ENCODE results near the gene CUEDC2. TPM values are rescaled to one million over a fixed set of nuclear protein-coding genes. Genes with fewer than 3 reads are reported as not detected.

Gene CUEDC2
- total RNA-seq, 1 donor from 2014 or later = 43.7 TPM

DNA sequence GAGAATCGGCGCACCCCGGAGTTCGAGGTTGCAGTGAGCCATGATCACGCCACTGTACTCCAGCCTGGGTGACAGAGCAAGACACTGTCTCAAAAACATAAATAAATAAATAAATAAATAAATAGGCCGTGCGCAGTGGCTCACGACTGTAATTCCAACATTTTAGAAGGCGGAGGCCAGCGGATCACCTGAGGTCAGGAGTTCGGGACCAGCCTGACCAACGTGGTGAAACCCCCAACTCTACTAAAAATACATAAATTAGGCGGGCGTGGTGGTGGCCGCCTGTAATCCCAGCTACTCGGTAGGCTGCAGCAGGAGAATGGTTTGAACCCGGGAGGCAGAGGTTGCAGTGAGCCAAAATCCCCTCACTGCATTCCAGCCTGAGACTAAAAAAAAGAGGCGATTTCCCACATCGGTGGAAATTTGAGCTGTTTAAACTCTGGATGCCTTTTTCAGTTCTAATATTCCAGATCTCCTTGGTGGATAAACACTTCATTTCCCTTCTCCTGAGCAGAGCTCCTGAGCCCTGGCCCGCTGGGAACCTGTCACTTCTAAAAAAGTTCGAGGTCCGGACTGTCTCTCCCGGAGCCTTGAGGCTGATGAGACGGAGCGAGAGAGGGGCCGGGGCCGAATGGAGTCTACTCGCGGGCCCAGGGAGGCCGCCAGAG, 38.8 kb downstream of the CUEDC2 start:
- no peak for TF ChIP-seq CTCF (IDR thresholded peaks at IDR 0.05)
- Mint-ChIP-seq H3K4me1 (peaks cover 42% of the 10 kb centered on the region), H3K9me3 (no peaks in the 10 kb centered on the region), H3K27me3 (no peaks in the 10 kb centered on the region), H3K4me3 (peak overlapping the region; percentile 94), H3K36me3 (ENCODE audit: low read depth) (peaks cover 37% of the 10 kb centered on the region), H3K27ac (peak overlapping the region; percentile 97)
- DNase-seq (no peak), ATAC-seq (ENCODE audit: low read depth) (no peak)
- CTCF ChIA-PET = interaction anchor here (0.9 to 3.3 kb wide), 12 partner anchors 8 to 190 kb away, joined by 3 to 29 read pairs (median 4); partner anchors contain the start of gene FBXL15
- POLR2A ChIA-PET = interaction anchor here (0.8 to 15.2 kb wide), 26 partner anchors 9 to 1077 kb away, joined by 3 to 305 read pairs (median 15); partner anchors contain the start of genes ACTR1A, ARL3, C10orf95 and CUEDC2
- intact Hi-C loops (cut with micrococcal nuclease) = loop anchor here (1.0 to 5.0 kb wide), 16 partner anchors 9 to 579 kb away; partner anchors contain the start of genes ACTR1A, CNNM2, CUEDC2 and GBF1

GRCh38 chr10:102392306-102392705, 40.1 kb downstream of the CUEDC2 start:
- Mint-ChIP-seq H3K4me3 (no peak overlapping the region), H3K9me3 (no peaks in the 10 kb centered on the region), H3K27ac (no peak overlapping the region), H3K27me3 (no peaks in the 10 kb centered on the region), H3K36me3 (ENCODE audit: low read depth) (peaks cover 25% of the 10 kb centered on the region), H3K4me1 (peaks cover 30% of the 10 kb centered on the region)
- CTCF ChIA-PET = interaction anchor here (2.5 to 2.6 kb wide), 2 partner anchors 12 to 30 kb away, joined by 20 to 29 read pairs; partner anchors contain the start of gene FBXL15
- no peak for TF ChIP-seq CTCF (IDR thresholded peaks at IDR 0.05)
- ATAC-seq (ENCODE audit: low read depth) (no peak), DNase-seq (no peak)
- POLR2A ChIA-PET = interaction anchor here (0.7 to 7.9 kb wide), 4 partner anchors 13 to 254 kb away, joined by 3 to 179 read pairs (median 71); partner anchors contain the start of gene C10orf95
- intact Hi-C loops (cut with micrococcal nuclease) = loop anchor here (5.0 kb wide), 1 partner anchor 525 kb away; the partner anchor contains the start of gene CNNM2

DNA sequence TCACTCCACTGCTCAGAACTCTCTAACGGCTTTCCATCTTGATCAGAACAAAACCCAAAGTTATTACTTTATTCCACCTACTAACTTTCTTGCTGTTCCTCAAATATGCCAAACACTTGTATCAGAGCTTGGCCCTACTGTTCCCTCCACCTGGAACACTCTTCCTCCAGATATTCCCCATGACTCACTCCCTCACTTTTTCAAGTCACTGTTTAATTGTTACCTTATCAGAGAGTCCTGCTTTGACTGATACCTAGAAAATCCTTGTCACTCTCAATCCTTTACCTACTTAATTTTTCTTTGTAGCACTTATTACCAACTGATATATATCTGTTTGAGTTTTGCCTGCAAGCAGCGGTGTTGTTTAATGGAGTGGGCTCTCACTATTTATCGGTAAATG, 42.5 kb downstream of the CUEDC2 start:
- Mint-ChIP-seq H3K36me3 (ENCODE audit: low read depth) (peaks cover 7% of the 10 kb centered on the region), H3K4me3 (no peak overlapping the region), H3K27me3 (no peaks in the 10 kb centered on the region), H3K4me1 (peaks cover 23% of the 10 kb centered on the region), H3K9me3 (no peaks in the 10 kb centered on the region), H3K27ac (no peak overlapping the region)
- ChIA-PET CTCF (interaction anchor here (1.7 to 1.8 kb wide), 2 partner anchors 9 to 32 kb away, joined by 4 to 6 read pairs; no protein-coding TSS in a partner anchor), POLR2A (interaction anchor here (0.7 kb wide), 2 partner anchors 113 to 569 kb away, joined by 6 to 9 read pairs; no protein-coding TSS in a partner anchor)
- DNase-seq (no peak), ATAC-seq (ENCODE audit: low read depth) (no peak)
- intact Hi-C loops (cut with micrococcal nuclease) = loop anchor here (5.0 kb wide), 1 partner anchor 527 kb away; the partner anchor contains the start of gene CNNM2
- TF ChIP-seq CTCF (IDR thresholded peaks at IDR 0.05) = no peak

DNA sequence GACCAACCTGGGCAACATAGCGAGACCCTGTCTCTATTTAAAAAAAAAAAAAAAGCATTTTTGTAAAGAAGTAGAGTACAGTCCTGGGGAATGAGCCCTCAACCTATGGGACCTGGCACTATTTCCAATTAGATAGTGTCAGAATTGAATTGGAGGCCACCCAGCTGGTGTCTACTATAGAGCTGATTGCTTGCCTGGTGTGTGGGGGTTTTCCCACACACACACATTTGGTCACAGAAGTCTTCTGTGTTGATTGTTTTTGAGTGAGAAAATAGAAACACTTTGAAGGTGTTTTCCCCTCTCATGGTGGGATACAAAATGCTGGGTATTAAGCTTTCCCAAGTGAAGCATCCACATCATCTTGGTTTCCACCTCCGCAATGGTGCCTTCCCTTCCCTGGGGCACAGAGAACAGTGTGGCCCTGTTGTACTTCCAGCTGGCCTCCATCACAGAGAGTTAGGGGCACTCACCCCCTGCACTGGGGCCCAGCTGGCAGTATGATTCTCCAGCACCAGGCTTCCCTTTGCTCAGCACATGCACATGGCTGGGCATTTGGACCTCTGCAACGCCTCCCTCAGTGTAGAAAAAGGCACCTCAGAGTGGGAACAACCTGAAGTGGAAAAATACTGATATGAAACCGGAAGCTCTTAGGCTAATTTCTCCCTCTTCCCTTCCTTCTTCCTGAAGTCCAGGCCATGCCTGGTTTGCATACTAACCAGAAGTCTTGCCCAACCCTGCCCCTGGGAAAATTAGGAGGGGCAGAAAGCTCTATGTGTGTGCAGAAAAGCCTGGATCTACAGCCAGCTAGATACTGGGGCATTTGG, 47.6 kb downstream of the CUEDC2 start:
- Mint-ChIP-seq H3K4me1 (peaks cover 18% of the 10 kb centered on the region), H3K4me3 (peak overlapping the region; percentile 24), H3K36me3 (ENCODE audit: low read depth) (peaks cover 32% of the 10 kb centered on the region), H3K27ac (peak overlapping the region; percentile 36), H3K27me3 (no peaks in the 10 kb centered on the region), H3K9me3 (no peaks in the 10 kb centered on the region)
- TF ChIP-seq CTCF (IDR thresholded peaks at IDR 0.05) = no peak
- ATAC-seq (ENCODE audit: low read depth) (peak; percentile 70), DNase-seq (no peak)
- intact Hi-C loops (cut with micrococcal nuclease) = loop anchor here (1.0 to 2.0 kb wide), 2 partner anchors 8 to 94 kb away; no protein-coding TSS in a partner anchor
- CTCF ChIA-PET = interaction anchor here (0.8 to 3.2 kb wide), 11 partner anchors 9 to 199 kb away, joined by 3 to 21 read pairs (median 7); no protein-coding TSS in a partner anchor
- POLR2A ChIA-PET = interaction anchor here (0.6 to 3.8 kb wide), 15 partner anchors 10 to 233 kb away, joined by 3 to 99 read pairs (median 5); partner anchors contain the start of genes CUEDC2, FBXL15, NFKB2 and NOLC1
